ENCODE data around the gene GKN1. TPM values are rescaled to one million over a fixed set of nuclear protein-coding genes. Genes with fewer than 3 reads are reported as not detected.

The GKN1 gene
- total and polyA plus RNA-seq, 2 donors (not counting 3 experiments of a cell fraction or from before 2014, with no cell fraction given): not detected

DNA sequence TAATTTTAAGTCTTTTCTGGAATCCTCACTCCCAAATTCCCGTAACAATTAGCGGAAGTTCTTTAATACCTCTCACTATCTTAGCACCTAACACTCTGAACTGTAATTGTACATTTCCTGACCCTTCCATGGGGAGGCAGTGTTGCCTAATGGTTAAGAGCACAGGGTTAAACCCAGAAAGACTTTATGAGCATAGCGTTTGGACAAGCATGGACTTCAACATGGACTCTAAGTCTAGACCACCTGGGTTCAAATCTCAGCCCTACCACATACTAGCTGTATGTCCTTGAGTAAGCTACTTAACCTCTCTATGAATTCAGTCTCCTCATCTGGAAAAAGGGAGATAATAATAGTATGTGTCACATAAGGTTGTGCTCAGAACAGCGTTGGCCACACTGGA is 51.6 kb downstream of the GKN1 start:
- Histone ChIP-seq H3K9ac (replicated peaks; ENCODE audit: extremely low read depth, insufficient read depth, low read length) (no peak overlapping the region), H3K9me1 (replicated peaks; ENCODE audit: control insufficient read depth, extremely low read depth, insufficient read depth, low read length) (no peaks in the 10 kb centered on the region), H3K4me1 (ENCODE audit: control insufficient read depth, extremely low read depth, insufficient read depth, low read length) (peaks cover 3% of the 10 kb centered on the region), H3K36me3 (ENCODE audit: control insufficient read depth in 2 of 2, extremely low read depth in 1 of 2, insufficient read depth in 2 of 2, low read length in 2 of 2) (no peaks in the 10 kb centered on the region), H3K9me3 (replicated peaks; ENCODE audit: control insufficient read depth, insufficient read depth, low read length) (no peaks in the 10 kb centered on the region), H2AFZ (ENCODE audit: low read depth, low read length) (no peak overlapping the region), H4K20me1 (replicated peaks; ENCODE audit: control insufficient read depth, extremely low read depth, insufficient read depth, low read length) (no peaks in the 10 kb centered on the region), H3K27me3 (ENCODE audit: control insufficient read depth in 2 of 2, insufficient read depth in 2 of 2, low read length in 2 of 2) (peaks cover 0 to 4% of the 10 kb centered on the region in 2 experiments), H3K79me2 (ENCODE audit: control insufficient read depth, insufficient read depth, low read length) (no peaks in the 10 kb centered on the region), H3K4me3 (replicated peaks in 1 of 3; ENCODE audit: insufficient read depth in 1 of 3, low read depth in 1 of 3, low read length in 3 of 3) (no peak overlapping the region), H3K4me2 (ENCODE audit: insufficient read depth, low read length) (no peak overlapping the region), H3K27ac (ENCODE audit: insufficient read depth, low read depth, low read length) (no peak overlapping the region)
- ChIA-PET POLR2A (no interaction called here), CTCF (interaction anchor here (0.5 to 1.7 kb wide), 21 partner anchors 9 to 411 kb away, joined by 3 to 38 read pairs (median 3); partner anchors contain the start of gene NFU1)
- dilution Hi-C loops (cut with MboI; ENCODE audit: extremely low pct_ligation_motif_present, low sequenced_read_pairs) (no loop called here), intact Hi-C loops (cut with micrococcal nuclease) (loop anchor here (1.0 to 5.0 kb wide), 4 partner anchors 151 to 281 kb away; no protein-coding TSS in a partner anchor)
- TF ChIP-seq, protein P1, sequence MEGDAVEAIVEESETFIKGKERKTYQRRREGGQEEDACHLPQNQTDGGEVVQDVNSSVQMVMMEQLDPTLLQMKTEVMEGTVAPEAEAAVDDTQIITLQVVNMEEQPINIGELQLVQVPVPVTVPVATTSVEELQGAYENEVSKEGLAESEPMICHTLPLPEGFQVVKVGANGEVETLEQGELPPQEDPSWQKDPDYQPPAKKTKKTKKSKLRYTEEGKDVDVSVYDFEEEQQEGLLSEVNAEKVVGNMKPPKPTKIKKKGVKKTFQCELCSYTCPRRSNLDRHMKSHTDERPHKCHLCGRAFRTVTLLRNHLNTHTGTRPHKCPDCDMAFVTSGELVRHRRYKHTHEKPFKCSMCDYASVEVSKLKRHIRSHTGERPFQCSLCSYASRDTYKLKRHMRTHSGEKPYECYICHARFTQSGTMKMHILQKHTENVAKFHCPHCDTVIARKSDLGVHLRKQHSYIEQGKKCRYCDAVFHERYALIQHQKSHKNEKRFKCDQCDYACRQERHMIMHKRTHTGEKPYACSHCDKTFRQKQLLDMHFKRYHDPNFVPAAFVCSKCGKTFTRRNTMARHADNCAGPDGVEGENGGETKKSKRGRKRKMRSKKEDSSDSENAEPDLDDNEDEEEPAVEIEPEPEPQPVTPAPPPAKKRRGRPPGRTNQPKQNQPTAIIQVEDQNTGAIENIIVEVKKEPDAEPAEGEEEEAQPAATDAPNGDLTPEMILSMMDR (IDR thresholded peaks at IDR 0.05; ENCODE audit: extremely low read depth in 1 of 2, insufficient read depth in 1 of 2, low read depth in 1 of 2, low read length in 2 of 2): peak; percentile 51 to 57
- no peak for TF ChIP-seq JUN (IDR thresholded peaks at IDR 0.05; ENCODE audit: borderline replicate concordance, insufficient read depth, insufficient read length, low read depth)
- FAIRE-seq (peak; percentile 69), DNase-seq (ENCODE audit: low read depth, low spot score) (peak; percentile 76)
- BruUV-seq (replicated peaks): no TSS peak

DNA sequence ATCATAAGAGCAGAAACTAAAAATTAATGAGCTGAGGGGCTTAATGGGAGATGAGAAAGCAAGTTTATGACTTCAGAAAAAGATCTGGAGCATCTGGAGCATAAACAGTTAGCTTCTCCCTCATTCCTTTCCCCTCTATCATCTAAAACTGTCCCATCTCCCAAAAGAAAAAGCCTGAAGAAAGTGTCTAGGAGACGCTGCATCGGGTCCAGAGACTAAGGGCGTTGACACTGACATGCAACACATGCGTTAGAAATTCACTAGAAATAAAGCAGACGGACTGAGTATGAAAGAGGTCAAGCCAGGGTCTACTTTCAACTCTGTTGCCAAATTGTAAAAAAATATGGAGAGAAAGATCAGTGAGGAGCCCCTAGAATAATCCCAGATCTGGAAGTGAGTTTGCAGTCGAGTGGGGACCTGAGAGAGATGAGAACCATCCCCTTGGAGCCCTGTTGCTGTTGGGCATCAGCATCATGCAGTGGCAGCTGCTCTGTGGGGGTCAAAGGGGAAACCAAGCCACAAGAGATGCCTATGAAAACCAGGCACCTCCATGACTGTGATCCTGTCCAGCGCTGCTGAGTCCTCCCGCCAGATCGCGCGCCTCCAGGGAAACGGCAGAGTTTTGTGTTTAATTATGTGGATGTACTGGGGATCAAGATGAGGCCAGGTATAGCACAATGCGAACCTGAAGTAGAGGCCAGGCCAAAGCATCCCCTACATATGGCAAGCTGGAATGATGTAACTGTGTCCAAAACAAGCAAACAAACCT is 52.4 kb downstream of the GKN1 start:
- dilution Hi-C loops (cut with MboI; ENCODE audit: extremely low pct_ligation_motif_present, low sequenced_read_pairs) (no loop called here), intact Hi-C loops (cut with micrococcal nuclease) (loop anchor here (1.0 to 5.0 kb wide), 4 partner anchors 150 to 280 kb away; no protein-coding TSS in a partner anchor)
- Histone ChIP-seq H3K4me3 (replicated peaks in 1 of 3; ENCODE audit: insufficient read depth in 1 of 3, low read depth in 1 of 3, low read length in 3 of 3) (no peak overlapping the region), H3K9me1 (replicated peaks; ENCODE audit: control insufficient read depth, extremely low read depth, insufficient read depth, low read length) (no peaks in the 10 kb centered on the region), H3K79me2 (ENCODE audit: control insufficient read depth, insufficient read depth, low read length) (no peaks in the 10 kb centered on the region), H3K36me3 (ENCODE audit: control insufficient read depth in 2 of 2, extremely low read depth in 1 of 2, insufficient read depth in 2 of 2, low read length in 2 of 2) (no peaks in the 10 kb centered on the region), H4K20me1 (replicated peaks; ENCODE audit: control insufficient read depth, extremely low read depth, insufficient read depth, low read length) (no peaks in the 10 kb centered on the region), H3K9ac (replicated peaks; ENCODE audit: extremely low read depth, insufficient read depth, low read length) (no peak overlapping the region), H3K9me3 (replicated peaks; ENCODE audit: control insufficient read depth, insufficient read depth, low read length) (no peaks in the 10 kb centered on the region), H3K4me1 (ENCODE audit: control insufficient read depth, extremely low read depth, insufficient read depth, low read length) (peaks cover 9% of the 10 kb centered on the region), H2AFZ (ENCODE audit: low read depth, low read length) (no peak overlapping the region), H3K4me2 (ENCODE audit: insufficient read depth, low read length) (no peak overlapping the region), H3K27ac (ENCODE audit: insufficient read depth, low read depth, low read length) (no peak overlapping the region), H3K27me3 (ENCODE audit: control insufficient read depth in 2 of 2, insufficient read depth in 2 of 2, low read length in 2 of 2) (peaks cover 0 to 4% of the 10 kb centered on the region in 2 experiments)
- FAIRE-seq (no peak), DNase-seq (ENCODE audit: low read depth, low spot score) (no peak)
- BruUV-seq (replicated peaks): no TSS peak
- CTCF ChIA-PET: interaction anchor here (0.5 to 2.0 kb wide), 23 partner anchors 9 to 410 kb away, joined by 3 to 38 read pairs (median 3); partner anchors contain the start of gene NFU1
- POLR2A ChIA-PET: no interaction called here
- TF ChIP-seq EZH2 (IDR thresholded peaks at IDR 0.05; ENCODE audit: borderline replicate concordance, low read depth, low read length, severe bottlenecking): no peak
- TF ChIP-seq GATA2 (IDR thresholded peaks at IDR 0.05; ENCODE audit: insufficient read depth, insufficient read length, low read depth, low read length): no peak
- TF ChIP-seq, protein P2, sequence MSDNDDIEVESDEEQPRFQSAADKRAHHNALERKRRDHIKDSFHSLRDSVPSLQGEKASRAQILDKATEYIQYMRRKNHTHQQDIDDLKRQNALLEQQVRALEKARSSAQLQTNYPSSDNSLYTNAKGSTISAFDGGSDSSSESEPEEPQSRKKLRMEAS (IDR thresholded peaks at IDR 0.05; ENCODE audit: insufficient read depth, insufficient read length): no peak
- TF ChIP-seq JUN (IDR thresholded peaks at IDR 0.05; ENCODE audit: borderline replicate concordance, insufficient read depth, insufficient read length, low read depth): no peak
- TF ChIP-seq MYC (IDR thresholded peaks at IDR 0.05; ENCODE audit: low read depth, low read length): no peak
- TF ChIP-seq FOS (IDR thresholded peaks at IDR 0.05; ENCODE audit: borderline replicate concordance, insufficient read depth, low read length): no peak
- TF ChIP-seq POLR2A (IDR thresholded peaks at IDR 0.05; ENCODE audit: low read depth, low read length): no peak
- TF ChIP-seq POLR2AphosphoS5 (IDR thresholded peaks at IDR 0.05; ENCODE audit: insufficient read depth, low read depth, low read length): no peak
- TF ChIP-seq, protein P1 (IDR thresholded peaks at IDR 0.05; ENCODE audit: extremely low read depth in 1 of 2, insufficient read depth in 1 of 2, low read depth in 1 of 2, low read length in 2 of 2): no peak

All from endothelial cell of umbilical vein (primary cell).